Bone marrow (tissue), 2 donors: ENCODE measurements around the gene BCL2L15.
"Not testable (repeated sequence)": the region's sequence is repeated elsewhere in the genome, so short reads cannot be mapped to it uniquely, and the experiment has no call there.

ENCODE experiments used
- DNase-seq, 2 donors: peaks; one replicate each; lab custom pipeline; 2025; lab: John Stamatoyannopoulos, UW

Gene BCL2L15

DNA sequence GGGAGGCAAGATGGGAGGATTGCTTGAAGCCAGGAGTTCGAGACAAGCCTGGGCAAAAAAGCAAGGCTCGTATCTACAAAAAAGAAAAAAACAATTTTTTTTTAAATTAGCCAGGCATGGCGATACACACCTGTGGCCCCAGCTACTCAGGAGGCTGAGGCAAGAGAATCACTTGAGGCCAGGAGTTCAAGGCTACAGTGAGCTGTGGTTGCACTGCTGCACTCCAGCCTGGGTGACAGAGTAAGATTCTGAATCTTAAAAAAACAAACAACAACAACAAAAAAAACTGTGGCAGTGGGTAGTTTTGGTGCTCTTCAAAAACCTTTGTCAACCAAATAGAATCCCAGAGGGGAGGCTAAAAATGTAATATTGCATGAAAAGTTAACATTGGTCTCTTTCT, 16.6 kb downstream of the BCL2L15 start:
- DNase-seq, result no peak

DNA sequence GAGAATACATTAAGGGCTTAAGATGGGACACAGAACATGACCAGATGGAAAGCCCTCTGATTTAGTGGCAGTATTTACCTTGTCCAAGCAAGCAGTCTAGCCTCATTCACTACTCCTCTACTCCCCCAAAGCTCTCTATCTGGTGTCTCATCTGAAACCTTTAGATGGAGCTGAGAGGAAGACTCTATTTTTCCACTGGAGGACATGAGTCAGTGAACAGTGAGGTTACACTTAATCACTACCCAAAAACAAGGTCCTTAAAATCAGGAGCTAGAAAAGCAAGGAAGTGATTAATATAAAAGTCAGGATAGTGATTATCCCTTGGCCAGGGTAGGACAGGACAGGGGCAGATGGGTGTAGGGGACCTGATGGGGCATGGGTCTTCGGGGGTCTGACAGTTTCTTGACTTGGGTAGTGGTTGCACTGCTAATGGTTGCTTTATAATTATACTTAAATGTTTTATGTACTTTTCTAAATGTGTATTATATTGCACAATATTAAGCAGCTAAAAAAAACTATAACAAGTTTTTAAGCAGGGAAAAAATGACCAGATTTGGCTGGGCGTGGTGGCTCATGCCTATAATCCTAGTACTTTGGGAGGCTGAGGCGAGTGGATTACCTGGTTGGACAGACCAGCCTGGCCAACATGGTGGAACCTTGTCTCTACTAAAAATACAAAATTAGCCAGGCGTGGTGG, 18.8 kb downstream of the BCL2L15 start:
- peak in 1 of 2 donors; percentile 22 for DNase-seq

DNA sequence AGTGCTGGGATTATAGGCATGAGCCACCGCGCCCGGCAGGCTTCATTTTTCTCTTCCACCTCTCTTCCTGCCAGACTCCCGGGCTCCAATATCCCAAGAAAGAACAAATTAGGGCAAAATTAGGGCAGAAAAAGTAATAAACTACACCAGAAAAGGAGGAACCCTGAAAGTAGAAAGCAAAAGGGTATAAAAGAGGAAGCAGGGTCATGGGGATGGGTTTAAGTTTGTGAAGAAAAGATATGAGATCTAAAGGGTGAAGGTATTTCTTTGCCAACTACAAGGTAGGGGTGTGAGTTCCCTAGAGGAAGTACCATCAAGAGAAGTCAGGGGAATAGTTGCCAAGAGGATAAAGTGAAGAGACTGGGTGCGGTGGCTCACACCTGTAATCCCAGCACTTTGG, 25.7 kb downstream of the BCL2L15 start:
- no peak for DNase-seq

DNA sequence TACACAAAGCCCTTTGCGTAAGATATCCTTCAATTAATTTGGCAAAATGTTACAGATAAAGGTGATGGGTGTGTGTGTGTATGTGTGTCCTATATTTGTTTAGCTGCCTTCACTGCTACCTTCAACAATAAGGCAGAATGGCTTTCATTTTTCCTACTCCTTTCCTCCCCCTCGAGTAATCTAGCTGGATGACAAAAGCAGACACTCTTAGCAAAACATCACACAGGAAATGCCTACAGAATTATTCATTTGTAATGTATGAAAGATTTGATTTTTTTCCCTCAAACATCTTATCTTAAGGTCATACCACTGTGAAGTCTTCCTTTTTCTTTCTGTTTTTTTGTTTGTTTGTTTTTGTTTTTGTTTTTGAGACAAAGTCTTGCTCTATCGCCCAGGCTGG, 26.5 kb downstream of the BCL2L15 start:
- DNase-seq, result no peak

DNA sequence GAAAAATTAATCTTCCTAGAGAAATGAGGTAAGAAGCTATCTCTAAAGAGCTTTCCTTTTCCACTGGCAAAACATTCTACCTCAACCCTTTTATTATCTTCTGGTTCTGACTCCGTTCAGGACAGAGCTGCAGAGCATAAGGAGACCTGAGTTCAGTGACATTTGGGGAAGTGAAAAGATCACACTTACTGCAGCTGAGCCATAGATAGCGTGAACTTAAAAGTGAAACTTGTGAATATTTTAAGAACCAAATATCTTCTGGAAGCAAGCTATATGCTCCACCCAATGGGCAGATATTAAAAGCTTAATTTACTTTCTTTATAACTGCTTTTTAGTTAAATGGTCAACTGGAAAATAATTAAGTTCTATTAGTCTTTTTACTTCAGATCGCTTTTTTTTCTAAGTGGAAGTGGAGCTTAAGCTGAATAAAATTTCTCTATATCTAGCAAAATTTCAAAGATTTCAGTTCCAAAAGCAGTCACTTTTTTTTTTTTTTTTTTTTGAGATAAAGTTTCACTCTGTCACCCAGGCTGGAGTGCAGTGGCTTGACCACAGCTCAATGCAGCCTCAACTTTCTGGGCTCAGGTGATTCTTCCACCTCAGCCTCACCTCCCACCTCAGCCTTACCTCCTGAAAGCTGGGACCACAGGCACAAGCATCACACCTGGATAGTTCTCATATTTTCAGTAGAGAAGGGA, 27.8 kb downstream of the BCL2L15 start:
- peak in 1 of 2 donors; percentile 83 for DNase-seq

DNA sequence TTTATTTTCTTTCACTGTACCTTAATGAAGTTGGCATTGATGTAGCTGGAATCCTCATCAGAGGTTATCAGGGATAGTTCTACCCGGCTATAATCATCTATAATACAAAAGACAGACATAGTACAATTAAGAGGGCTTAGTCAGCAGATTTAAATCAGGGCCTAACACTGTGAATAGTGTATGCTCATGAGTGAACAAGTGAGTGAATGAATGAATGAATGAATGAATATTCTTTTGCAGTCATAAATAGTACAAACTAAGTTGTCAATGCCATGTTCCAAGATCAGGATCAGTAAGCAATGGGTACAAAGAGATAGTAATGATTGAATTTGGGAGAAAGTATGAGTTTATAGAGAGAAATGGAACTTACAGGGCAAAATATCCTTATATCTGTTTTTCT, 28.4 kb downstream of the BCL2L15 start:
- no peak for DNase-seq

DNA sequence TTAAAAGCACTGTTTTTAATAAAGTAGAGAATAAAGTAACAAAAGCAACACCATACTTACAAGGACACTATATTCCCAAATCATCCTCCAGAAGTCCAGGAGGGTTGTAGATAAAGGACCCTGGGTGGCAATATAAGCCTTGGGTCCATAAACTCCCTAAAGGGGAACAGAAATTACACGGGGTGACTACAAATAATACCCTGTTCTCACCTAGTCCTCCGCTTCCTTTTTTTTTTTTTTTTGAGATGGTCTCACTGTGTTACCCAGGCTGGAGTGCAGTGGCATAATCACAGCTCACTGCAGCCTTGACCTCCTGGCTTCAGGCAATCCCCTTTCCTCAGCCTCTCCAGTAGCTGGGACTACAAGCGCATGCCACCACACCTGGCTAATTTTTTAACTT, 29.0 kb downstream of the BCL2L15 start:
- DNase-seq, result no peak

DNA sequence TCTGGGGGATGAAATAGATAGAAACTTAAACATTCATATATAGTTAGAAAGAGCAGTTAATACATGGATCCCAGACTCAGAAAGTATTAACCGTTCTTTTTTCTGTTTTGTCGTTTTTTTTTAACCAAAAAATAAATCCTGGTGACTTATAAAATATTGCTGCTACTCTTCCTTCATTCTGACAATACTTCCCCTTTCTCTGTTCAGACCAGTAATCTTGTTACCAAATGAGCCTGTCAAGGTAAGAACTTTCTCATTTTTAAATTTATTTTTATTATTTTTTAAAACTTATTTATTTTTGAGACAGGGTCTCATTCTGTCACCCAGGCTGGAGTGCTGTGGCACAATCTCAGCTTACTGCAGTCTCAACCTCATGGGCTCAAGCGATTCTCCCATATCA, 29.6 kb downstream of the BCL2L15 start:
- no peak for DNase-seq

DNA sequence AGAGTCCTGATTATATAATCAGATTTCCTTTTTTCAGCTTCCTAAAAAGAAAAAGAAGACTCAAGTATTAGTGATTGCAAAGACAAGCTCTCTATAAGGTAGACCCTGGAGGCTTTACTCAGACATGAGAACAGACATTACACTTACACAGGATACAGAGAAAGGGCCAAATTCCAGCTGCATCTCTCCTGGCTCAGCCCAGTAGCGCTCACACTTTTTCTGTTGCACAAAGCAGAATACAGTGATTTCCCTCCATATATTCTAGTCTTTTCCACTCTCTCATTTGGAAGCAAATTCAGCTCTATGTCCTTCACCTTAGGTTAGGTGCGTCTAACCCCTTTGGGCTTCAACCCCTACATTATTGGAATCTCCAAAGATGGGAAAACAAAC, 31.0 kb downstream of the BCL2L15 start:
- no peak for DNase-seq

DNA sequence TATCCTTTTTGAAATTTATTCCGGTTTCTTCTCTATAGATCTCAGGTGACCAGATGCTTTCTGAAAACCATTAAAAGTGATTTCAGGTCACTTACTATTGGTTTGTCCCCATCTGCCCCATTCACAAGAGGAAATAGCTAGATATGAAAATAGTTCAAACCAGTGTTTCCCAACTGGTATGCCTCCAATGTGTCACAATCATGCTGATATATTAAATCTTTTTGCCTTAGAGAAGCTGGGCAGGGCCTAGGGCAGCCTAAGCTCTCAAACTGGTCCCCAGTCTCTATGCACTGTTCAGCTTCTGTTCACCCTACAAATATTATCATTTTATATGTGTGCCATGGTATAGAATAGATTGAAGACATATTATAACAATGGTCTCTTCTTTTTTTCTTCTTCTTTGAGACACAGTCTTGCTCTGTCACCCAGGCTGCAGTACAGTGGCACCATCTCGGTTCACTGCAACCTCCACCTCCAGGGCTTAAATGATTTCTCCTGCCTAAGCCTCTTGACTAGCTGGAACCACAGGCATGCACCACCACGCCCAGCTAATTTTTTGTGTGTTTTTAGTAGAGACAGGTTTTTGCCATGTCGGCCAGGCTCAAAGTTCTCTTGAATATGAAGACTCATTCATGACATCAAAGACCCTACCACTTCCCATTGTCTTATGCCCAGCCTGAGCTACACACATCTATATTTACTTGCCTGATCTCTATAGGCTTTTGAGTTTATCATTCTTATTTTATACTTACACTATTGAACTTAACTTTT, 31.6 kb downstream of the BCL2L15 start:
- DNase-seq, result no peak

DNA sequence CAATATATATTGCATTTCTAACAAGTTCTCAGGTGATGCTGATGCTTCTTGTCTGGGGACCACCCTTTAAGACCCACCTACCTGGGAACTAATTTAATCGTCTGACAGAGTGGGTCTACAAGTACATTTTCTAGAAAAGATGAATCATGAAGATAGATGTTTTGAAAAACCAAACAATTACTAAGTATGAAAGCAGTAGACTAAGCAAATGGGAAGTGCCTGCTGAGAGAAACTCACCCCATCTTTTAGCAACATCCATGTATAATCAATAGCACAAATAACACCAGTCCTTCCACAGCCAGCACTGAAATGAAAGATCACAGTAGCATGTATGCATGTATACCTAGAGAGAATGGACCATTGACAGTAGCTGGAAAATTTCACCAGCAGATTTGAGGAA, 33.1 kb downstream of the BCL2L15 start:
- no peak for DNase-seq

DNA sequence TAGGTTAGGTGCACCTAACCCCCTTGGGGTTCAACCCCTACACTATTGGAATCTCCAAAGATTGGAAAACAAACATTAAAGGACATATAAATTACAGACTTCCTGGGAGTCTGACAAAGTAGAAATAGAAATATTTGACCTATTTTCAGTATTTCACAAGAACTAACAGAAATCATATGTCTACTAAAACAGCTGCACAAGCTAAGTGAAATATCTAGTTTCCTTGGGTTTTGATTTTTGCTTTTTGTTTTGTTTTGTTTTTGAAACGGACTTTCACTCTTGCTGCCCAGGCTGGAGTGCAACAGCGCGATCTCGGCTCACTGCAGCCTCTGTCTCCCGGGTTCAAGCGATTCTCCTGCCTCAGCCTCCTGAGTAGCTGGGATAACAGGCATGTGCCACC, 34.7 kb downstream of the BCL2L15 start:
- DNase-seq, result not testable (repeated sequence)

DNA sequence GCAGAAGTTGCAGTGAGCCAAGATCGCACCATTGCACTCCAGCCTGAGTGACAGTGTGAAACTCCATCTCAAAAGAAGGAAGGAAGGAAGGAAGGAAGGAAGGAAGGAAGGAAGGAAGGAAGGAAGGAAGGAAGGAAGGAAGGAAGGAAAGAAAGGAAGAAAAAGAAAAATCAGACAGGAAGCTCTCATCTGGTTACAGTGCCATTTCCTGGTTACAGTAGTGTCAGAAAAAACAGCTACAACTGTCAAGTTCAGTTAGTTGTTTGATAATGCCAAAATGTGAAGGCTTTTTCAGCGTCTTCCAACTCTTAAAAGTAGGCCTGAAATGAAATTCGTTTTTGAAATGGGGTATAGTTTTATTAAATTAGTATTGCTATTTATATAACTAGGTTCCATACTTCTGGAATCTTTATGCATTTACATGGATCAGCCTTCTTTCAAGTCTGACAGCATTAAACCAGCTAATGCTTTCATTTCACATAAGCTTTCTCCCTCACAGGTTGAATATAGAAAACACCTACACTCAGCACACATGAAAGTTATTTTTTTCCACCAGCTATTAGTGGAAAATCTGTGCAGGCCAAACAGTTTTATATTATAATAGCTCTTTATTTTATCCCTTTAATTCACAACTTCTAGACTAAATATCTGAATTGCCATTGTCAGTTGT, 37.1 kb downstream of the BCL2L15 start:
- DNase-seq, result no peak

DNA sequence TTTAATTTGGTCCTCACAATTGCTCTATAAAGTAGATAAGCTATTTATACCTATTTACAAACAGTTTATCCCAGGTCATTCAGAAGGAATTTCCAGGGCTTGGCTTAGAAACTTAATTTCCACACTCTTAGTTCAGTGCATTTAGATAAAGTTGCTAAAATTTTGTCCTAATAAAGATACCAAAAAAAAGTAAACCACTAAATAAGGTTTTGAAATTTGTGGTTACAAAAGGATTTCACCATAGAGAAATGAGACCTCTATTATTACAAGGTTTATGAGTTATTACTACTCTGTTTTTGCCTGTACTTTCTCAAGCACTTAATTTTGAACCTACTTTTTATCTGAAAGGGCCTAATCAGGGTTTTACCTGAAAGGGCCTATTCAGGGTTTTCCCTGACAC, 38.3 kb downstream of the BCL2L15 start:
- DNase-seq, result no peak

DNA sequence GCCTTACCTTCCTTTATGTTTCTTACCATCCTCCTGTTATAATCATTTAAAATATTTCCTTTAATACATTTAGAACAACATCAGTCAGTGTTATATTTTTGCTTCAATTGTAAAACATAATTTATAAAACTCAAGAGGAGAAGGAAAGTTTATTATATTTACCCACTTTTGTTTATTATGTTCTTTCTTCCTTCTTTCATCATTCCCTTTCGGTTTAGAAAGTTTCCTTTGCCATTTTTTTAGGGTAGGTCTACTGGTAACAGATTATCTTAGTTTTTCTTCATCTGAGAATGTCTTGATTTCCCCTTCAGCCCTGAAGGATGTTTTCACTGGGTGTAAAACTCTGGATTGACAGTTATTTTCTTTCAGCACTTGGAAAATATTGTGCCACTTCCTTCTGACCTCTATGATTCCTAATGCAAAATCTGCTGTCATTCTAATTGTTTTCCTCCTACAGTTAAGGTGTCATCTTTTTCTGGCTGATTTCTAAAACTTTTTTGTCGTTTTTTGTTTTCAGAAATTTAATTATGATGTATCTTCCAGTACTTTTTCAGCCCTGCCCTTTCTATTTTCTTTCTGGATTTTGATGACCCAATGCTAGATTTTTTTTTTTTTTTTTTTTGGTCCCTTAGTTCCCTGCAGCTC, 40.9 kb downstream of the BCL2L15 start:
- no peak for DNase-seq

DNA sequence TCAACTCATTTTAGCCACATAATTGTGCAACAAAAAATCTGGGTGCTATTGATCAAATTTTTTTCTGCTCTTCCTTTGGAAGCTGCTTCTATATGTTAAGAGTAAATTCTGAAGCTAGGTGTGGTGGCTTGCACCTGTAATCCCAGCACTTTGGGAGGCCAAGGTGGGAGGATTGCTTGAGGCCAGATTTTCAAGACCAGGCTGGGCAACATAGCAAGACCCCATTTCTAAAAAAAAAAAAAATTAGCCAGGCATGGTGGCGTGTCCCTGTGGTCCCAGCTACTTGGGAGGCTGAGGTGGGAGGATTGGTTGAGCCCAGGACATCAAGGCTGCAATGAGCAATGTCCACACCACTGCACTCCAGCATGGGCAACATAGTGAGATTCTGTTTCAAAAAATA, 50.8 kb downstream of the BCL2L15 start:
- DNase-seq, result no peak

DNA sequence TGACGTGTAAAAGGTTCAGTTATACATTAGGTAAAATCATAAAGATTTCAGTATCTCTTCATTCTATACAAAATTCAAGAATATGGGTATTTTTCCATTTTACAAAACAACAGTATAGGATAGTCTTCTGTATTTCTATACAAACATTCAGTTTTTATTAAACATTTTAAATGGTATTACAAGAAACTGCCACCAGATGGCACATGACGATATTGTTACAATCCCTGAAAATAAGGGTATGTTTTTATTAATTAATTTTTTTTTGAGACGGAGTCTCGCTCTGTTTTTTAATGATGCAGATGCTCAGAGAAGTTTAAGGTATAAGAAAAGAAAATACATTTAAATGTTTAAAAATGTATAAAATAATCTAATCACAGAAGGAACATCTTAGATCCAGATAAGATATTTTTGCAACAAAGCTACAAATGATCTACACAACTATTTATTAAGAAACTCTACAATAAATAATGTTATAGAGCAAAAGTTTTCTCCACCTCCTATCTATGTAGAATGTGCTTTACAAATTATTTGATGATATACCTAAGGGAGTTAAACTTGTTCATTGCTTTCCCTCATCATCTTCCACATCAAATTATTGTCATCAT, 51.6 kb downstream of the BCL2L15 start:
- peak in 1 of 2 donors; percentile 42 for DNase-seq

DNA sequence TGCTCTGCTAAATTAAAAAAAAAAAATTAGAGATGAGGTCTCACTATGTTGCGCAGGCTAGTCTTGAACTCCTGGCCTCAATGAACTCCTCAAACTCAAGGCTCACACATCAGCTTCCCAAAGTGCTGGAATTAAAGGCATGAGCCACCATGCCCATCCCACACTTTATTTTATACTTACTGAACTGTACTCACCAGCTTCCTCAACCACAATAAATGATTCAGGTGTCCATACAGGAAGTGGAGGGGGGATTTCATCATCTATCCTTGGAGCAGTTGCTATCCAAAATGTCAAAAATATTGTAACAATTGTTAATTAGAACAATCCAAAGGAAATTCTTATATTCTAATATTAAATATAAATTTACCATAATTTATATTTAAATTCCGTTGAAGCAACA, 52.7 kb downstream of the BCL2L15 start:
- no peak for DNase-seq
